ENCODE results near the gene UCP2. TPM values are rescaled to one million over a fixed set of nuclear protein-coding genes. Genes with fewer than 3 reads are reported as not detected.
A peak's percentile ranks its signal among the peaks of the same experiment; 100 is the strongest.
"Not testable (repeated sequence)": the region's sequence is repeated elsewhere in the genome, so short reads cannot be mapped to it uniquely, and the experiment has no call there.

UCP2 gene
- total and polyA plus RNA-seq, 7 donors: 23.8 to 117 (median 37.2) TPM

DNA sequence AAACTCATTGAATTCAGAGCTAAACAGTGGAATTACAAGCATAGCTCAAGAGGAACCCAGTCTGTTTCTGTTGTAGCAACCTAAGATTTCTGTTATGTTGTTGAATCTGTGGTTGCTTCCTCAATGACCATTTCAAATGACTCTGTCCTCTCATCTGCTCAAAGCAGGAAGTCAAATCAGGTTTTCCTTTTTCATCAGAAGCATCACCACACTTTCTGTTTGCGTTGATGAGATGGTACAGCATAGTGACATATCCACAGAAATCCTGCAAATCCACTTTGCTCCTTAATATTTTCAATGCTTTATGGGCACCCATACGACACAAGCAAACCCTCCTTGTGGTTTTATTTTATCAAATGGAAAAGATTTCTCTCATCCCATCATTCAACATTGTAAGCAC lies 12.6 kb upstream of the UCP2 start:
- intact Hi-C loops (cut with DNase I): no loop called here

DNA sequence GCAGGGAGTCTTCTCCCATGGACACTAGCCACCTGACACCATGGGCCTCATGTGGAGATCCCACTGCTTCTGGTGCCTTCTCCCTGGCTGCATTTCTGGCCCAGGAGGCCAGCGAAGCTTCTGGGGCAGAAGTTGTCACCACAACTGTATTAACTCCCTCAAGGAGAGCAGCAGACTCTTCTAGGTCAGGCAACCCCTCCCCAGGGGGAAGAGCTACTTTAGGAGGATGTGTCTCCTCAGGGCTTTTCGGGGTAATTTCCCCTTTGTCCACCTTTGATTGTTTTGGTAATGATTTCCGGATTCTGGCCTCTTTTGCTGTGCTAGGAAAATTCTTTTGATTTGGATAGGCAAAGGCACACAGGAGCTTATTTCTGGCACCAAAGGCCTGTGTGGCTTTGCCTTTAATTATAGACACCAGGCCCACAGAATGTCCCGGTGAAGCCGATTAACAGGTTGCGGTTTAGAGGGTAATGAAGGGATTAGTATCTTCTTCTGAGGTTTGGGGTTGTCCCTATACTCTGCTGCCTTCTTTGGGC lies 8.9 kb upstream of the UCP2 start:
- WGBS, 2 donors: 85 to 88% methylated on average over 6 of the region's 6 CpGs
- Histone ChIP-seq H3K27ac (no peak overlapping the region), H3K27me3 (no peaks in the 10 kb centered on the region), H3K36me3 (no peaks in the 10 kb centered on the region), H3K4me1 (no peaks in the 10 kb centered on the region), H3K9me3 (no peaks in the 10 kb centered on the region), H3K4me3 (no peak overlapping the region)
- DNase-seq: peak; percentile 26
- intact Hi-C loops (cut with DNase I): no loop called here
- TF ChIP-seq, protein P1, sequence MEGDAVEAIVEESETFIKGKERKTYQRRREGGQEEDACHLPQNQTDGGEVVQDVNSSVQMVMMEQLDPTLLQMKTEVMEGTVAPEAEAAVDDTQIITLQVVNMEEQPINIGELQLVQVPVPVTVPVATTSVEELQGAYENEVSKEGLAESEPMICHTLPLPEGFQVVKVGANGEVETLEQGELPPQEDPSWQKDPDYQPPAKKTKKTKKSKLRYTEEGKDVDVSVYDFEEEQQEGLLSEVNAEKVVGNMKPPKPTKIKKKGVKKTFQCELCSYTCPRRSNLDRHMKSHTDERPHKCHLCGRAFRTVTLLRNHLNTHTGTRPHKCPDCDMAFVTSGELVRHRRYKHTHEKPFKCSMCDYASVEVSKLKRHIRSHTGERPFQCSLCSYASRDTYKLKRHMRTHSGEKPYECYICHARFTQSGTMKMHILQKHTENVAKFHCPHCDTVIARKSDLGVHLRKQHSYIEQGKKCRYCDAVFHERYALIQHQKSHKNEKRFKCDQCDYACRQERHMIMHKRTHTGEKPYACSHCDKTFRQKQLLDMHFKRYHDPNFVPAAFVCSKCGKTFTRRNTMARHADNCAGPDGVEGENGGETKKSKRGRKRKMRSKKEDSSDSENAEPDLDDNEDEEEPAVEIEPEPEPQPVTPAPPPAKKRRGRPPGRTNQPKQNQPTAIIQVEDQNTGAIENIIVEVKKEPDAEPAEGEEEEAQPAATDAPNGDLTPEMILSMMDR (IDR thresholded peaks at IDR 0.05): no peak

More for the DNA sequence above, 12.6 kb upstream of the UCP2 start:
- no peak for TF ChIP-seq POLR2A (IDR thresholded peaks at IDR 0.05)
- no peak for TF ChIP-seq POLR2AphosphoS5 (IDR thresholded peaks at IDR 0.05)
- TF ChIP-seq EP300 (IDR thresholded peaks at IDR 0.05): no peak
- TF ChIP-seq, protein P1 (IDR thresholded peaks at IDR 0.05): no peak
- H3K27me3 ChIP-seq: no peaks in the 10 kb centered on the region
- DNase-seq: no peak
- no peak overlapping the region for H3K4me3 ChIP-seq
- no peaks in the 10 kb centered on the region for H3K9me3 ChIP-seq
- no peaks in the 10 kb centered on the region for H3K4me1 ChIP-seq
- peak overlapping the region in 1 of 4 donors; percentile 29 for H3K27ac ChIP-seq
- no peaks in the 10 kb centered on the region for H3K36me3 ChIP-seq
- 52 to 80% methylated on average over 2 of the region's 2 CpGs for WGBS, 2 donors

DNA sequence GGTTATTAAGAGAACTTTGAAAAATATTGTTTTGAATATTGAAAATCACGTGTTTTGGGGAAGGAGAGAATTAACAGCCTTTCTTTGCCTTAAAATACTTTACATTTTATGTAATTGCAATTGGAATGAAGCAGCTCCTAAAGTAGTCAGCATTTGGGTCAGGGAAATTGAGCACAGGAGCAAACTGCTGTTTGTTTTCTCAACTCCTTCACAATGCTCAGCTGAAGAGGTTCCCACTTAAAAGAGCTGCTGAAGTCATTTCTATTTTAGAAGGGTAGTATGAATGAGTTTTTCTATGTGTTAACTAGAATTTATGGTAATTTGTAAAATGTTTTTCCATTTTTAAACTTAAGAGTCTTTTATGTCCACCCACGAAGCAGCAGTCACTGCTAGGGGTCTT lies 8.1 kb upstream of the UCP2 start:
- Histone ChIP-seq H3K4me3 (no peak overlapping the region), H3K9me3 (no peaks in the 10 kb centered on the region), H3K4me1 (no peaks in the 10 kb centered on the region), H3K36me3 (no peaks in the 10 kb centered on the region), H3K27ac (no peak overlapping the region), H3K27me3 (no peaks in the 10 kb centered on the region)
- no peak for DNase-seq
- 85 to 90% methylated on average over 2 of the region's 2 CpGs for WGBS, 2 donors
- intact Hi-C loops (cut with DNase I): no loop called here
- TF ChIP-seq, protein P1 (IDR thresholded peaks at IDR 0.05): no peak
- TF ChIP-seq EP300 (IDR thresholded peaks at IDR 0.05): no peak
- TF ChIP-seq POLR2AphosphoS5 (IDR thresholded peaks at IDR 0.05): no peak
- TF ChIP-seq POLR2A (IDR thresholded peaks at IDR 0.05): no peak

DNA sequence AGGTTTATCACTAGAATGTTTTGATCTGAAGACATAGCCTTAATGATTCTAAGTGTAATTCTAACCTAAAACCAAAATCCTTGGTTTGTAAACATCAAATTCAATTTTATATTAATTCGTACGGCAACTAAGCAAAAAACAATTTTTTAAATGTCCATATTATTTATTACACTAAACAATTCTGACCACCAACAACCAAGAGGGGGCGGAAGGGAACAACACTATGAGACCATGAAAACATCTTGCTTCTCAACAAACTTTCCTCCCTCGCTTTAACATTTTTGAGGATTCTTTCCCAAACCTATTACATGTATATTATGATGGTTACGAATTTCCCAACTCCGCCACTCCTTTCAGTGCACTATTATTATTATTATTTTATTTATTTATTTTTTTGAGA lies 6.5 kb upstream of the UCP2 start:
- Histone ChIP-seq H3K27me3 (no peaks in the 10 kb centered on the region), H3K27ac (no peak overlapping the region), H3K9me3 (no peaks in the 10 kb centered on the region), H3K4me1 (no peaks in the 10 kb centered on the region), H3K4me3 (no peak overlapping the region), H3K36me3 (no peaks in the 10 kb centered on the region)
- DNase-seq: peak; percentile 19
- intact Hi-C loops (cut with DNase I): no loop called here
- WGBS, 2 donors: 94 to 95% methylated on average over 6 of the region's 6 CpGs
- TF ChIP-seq EP300 (IDR thresholded peaks at IDR 0.05) (no peak), POLR2AphosphoS5 (IDR thresholded peaks at IDR 0.05) (no peak), POLR2A (IDR thresholded peaks at IDR 0.05) (no peak)
- TF ChIP-seq, protein P1 (IDR thresholded peaks at IDR 0.05): no peak

DNA sequence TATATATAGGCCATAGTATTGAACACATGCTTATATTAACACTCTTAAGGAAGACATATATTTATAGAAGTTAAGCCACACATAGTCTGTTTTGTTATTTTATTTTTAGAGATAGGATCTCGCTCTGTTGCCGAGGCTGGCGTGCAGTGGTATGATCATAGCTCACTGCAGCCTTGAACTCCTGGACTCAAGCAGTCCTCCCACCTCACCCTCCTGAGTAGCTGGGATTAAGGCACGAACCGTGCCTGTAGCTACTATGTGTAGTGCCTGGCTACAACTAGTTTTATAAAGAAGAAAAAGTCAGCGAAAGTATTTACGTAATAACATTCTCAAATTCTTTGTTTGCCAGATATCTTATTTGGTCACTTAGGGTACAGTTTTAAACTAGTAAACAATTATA lies 5.6 kb upstream of the UCP2 start:
- DNase-seq: peak; percentile 7
- 92% methylated on average over 7 of the region's 7 CpGs for WGBS, 2 donors
- H3K27me3 ChIP-seq: no peaks in the 10 kb centered on the region
- no peak overlapping the region for H3K27ac ChIP-seq
- peaks cover 0 to 7% (median 6%) of the 10 kb centered on the region in 4 donors for H3K4me1 ChIP-seq
- intact Hi-C loops (cut with DNase I): no loop called here
- TF ChIP-seq POLR2AphosphoS5 (IDR thresholded peaks at IDR 0.05): no peak
- H3K4me3 ChIP-seq: no peak overlapping the region
- H3K36me3 ChIP-seq: no peaks in the 10 kb centered on the region
- no peaks in the 10 kb centered on the region for H3K9me3 ChIP-seq

DNA sequence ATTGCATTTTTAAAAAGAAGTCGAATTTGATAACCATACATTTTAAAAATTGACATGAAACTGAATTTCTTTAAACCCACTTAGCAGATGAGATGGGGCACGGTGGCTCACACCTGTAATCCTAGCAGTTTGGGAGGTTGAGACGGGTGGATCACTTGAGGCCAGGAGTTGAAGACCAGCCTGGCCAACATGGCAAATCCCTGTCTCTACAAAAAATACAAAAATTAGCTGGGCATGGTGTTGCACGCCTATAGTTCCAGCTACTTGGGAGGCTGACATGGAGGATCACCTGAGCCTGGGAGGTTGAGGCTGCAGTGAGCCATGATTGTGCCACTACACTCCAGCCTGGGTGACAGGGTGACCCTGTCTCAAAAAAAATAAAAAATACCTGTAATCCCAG lies 3.0 kb upstream of the UCP2 start:
- H3K4me3 ChIP-seq; intact Hi-C loops (cut with DNase I); H3K27ac ChIP-seq; H3K36me3 ChIP-seq; H3K27me3 ChIP-seq; H3K9me3 ChIP-seq: not testable (repeated sequence)
- H3K4me1 ChIP-seq: peaks cover 0 to 19% (median 14%) of the 10 kb centered on the region in 4 donors
- WGBS, 2 donors: 93 to 95% methylated on average over 4 of the region's 4 CpGs
- DNase-seq: peak; percentile 35
